Panc1 (cell line): ENCODE data around the gene ACTN3.

Experiments
- POLR2AphosphoS5 ChIP-seq: IDR thresholded peaks from 2 replicates; pipeline ENCODE4 v1.6.1; 2012; ENCODE audit warnings: mild to moderate bottlenecking, low read depth, low read length, moderate library complexity
- REST ChIP-seq, 2 experiments: IDR thresholded peaks; 2 replicates each; pipeline ENCODE4 v1.6.1; 2011 to 2012; ENCODE audit warnings: low read depth in 2 of 2, control low read depth in 1 of 2, low read length in 1 of 2, mild to moderate bottlenecking in 1 of 2, moderate library complexity in 1 of 2; ENCODE audit not compliant: insufficient read depth in 1 of 2
- SIN3A ChIP-seq: IDR thresholded peaks from 2 replicates; pipeline ENCODE4 v1.6.1; 2012; ENCODE audit warnings: low read depth, mild to moderate bottlenecking, low read length, moderate library complexity, borderline replicate concordance; ENCODE audit not compliant: insufficient read depth
- TCF7L2 ChIP-seq: IDR thresholded peaks from 2 replicates; pipeline ENCODE4 v1.6.1; 2011; ENCODE audit warnings: mild to moderate bottlenecking, low read depth, low read length, inconsistent platforms
- TF ChIP-seq, protein P1 (sequence below): fragments of 450-650 bp; IDR thresholded peaks from 2 replicates; pipeline ENCODE4 v1.5.1; 2017; ENCODE audit warnings: mild to moderate bottlenecking

DNA sequence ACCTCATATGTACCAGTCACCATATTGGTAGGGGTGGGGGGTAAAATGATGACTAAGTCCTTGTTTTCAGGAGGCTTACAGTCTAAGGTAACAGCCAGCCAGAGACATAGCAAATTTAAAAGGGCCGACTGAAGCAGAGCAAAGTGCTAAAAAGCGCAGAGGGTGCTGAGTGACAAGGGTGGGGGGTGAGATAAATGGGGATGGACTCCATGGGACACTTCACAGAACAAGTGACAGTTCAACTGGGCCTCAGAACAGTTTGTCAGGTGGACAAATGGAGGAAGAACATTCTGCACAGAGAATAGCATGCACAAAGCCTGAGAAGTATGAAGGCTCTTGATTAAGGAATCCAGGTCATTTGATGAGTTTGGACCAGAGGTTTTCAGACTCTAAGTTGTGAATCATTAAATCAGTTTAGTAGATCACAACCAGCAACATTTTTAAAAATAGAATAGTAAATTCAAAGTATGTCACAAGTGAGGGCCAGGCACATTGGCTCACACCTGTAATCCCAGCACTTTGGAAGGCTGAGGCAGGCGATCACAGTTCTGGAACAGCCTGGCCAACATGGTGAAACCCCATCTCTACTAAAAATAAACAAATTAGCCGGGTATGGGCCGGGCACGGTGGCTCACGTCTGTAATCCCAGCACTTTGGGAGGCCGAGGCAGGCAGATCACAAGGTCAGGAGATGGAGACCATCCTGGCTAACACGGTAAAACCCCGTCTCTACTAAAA is 22.2 kb upstream of the ACTN3 start:
- TF ChIP-seq, protein P1, sequence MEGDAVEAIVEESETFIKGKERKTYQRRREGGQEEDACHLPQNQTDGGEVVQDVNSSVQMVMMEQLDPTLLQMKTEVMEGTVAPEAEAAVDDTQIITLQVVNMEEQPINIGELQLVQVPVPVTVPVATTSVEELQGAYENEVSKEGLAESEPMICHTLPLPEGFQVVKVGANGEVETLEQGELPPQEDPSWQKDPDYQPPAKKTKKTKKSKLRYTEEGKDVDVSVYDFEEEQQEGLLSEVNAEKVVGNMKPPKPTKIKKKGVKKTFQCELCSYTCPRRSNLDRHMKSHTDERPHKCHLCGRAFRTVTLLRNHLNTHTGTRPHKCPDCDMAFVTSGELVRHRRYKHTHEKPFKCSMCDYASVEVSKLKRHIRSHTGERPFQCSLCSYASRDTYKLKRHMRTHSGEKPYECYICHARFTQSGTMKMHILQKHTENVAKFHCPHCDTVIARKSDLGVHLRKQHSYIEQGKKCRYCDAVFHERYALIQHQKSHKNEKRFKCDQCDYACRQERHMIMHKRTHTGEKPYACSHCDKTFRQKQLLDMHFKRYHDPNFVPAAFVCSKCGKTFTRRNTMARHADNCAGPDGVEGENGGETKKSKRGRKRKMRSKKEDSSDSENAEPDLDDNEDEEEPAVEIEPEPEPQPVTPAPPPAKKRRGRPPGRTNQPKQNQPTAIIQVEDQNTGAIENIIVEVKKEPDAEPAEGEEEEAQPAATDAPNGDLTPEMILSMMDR, result no peak
- TF ChIP-seq POLR2AphosphoS5, result no peak
- no peak for TF ChIP-seq TCF7L2
- TF ChIP-seq REST (IDR thresholded peaks at IDR 0.05; ENCODE audit: insufficient read depth in 1 of 2, low read depth in 2 of 2, low read length in 1 of 2), result no peak
- TF ChIP-seq SIN3A, result no peak
